GM12874 (cell line): Measurements from ENCODE around the gene KLHDC9.

Experiments
- CTCF ChIP-seq: IDR thresholded peaks from 2 replicates; pipeline ENCODE4 v1.5.1; 2011; ENCODE audit warnings: low read depth, mild to moderate bottlenecking, control low read depth, low read length, moderate library complexity; ENCODE audit not compliant: insufficient read depth

KLHDC9 gene

GRCh38 chr1:161138431-161138830 is 40.3 kb downstream of the KLHDC9 start:
- no peak for TF ChIP-seq CTCF

GRCh38 chr1:161139766-161140165 is 41.6 kb downstream of the KLHDC9 start:
- peak; percentile 23; the same call in 1 of the 2 replicates for TF ChIP-seq CTCF

DNA sequence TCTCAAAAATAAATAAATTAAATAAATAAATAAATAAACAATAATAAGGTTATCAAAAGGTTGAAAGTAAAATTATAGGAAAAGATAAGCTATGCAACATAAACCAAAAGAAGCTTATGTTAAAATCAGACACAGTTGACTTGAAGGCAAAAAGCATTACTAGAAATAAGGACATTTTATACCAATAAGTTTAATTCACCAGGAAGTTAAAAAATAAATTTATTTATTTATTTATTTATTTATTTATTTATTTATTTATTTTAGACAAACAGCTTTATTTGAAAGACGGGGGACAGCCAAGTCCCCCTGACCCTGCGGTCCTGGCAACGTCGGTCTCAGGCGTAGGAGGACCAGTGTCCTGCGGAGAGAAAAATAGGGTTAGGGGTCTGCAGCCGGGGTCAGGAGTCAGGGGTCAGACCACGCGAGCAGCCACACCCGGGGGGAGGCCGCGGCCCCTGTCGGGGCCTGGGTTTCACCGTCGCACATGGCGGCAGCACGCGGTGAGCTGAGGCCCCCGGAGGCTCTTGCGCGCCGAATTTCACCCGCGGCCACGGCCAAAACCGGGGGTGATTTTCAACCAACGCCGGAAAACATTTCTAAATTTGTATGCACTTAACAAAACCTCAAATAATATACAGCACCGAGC is 42.7 kb downstream of the KLHDC9 start:
- no peak for TF ChIP-seq CTCF

GRCh38 chr1:161145832-161146231 is 47.7 kb downstream of the KLHDC9 start:
- TF ChIP-seq CTCF = no peak
